ENCODE data around the gene TEAD1. TPM values are rescaled to one million over a fixed set of nuclear protein-coding genes. Genes with fewer than 3 reads are reported as not detected.
A peak's percentile ranks its signal among the peaks of the same experiment; 100 is the strongest.

Gene TEAD1
- polyA plus RNA-seq, 2 of the 4 experiments (the other 2 are of a cell fraction) = 111 to 112 TPM

GRCh38 chr11:12771875-12772274 is 97.7 kb downstream of the TEAD1 start (continued):
- no peak for TF ChIP-seq CTCF (IDR thresholded peaks at IDR 0.05)
- no peak for TF ChIP-seq CHD2 (IDR thresholded peaks at IDR 0.05; ENCODE audit: low read length, partially characterized antibody)
- no peak for TF ChIP-seq JUN (IDR thresholded peaks at IDR 0.05)
- TF ChIP-seq SREBF2 (IDR thresholded peaks at IDR 0.05) = no peak

- CTCF ChIA-PET = interaction anchor here (1.3 to 2.2 kb wide), 5 partner anchors 8 to 121 kb away, joined by 3 to 7 read pairs (median 4); no protein-coding TSS in a partner anchor
Measured at GRCh38 chr11:12772324-12772723, 98.1 kb downstream of the TEAD1 start.

More at GRCh38 chr11:12772324-12772723, 98.1 kb downstream of the TEAD1 start:
- TF ChIP-seq RAD21 (conservative IDR thresholded peaks at IDR 0.05 in 1 of 2, IDR thresholded peaks at IDR 0.05 in 1 of 2) (no peak), HEYL (CRISPR knock-in tag; IDR thresholded peaks at IDR 0.05) (no peak), POLR2AphosphoS2 (conservative IDR thresholded peaks at IDR 0.05; ENCODE audit: low read length) (no peak), BHLHE40 (IDR thresholded peaks at IDR 0.05; ENCODE audit: low read depth, low read length) (no peak), JUNB (IDR thresholded peaks at IDR 0.05) (no peak), REST (IDR thresholded peaks at IDR 0.05) (no peak), SREBF2 (IDR thresholded peaks at IDR 0.05) (no peak), CTCF (IDR thresholded peaks at IDR 0.05) (no peak)
- FAIRE-seq = no peak
- no peaks in the 10 kb centered on the region for H3K9me3 ChIP-seq
- no peak overlapping the region for H3K4me3 ChIP-seq
- POLR2A ChIA-PET = no interaction called here
- no peak for ATAC-seq
- no peak for DNase-seq (ENCODE audit: low read depth in 1 of 2, low spot score in 1 of 2)
- 86% methylated on average over 1 of the region's 1 CpG for WGBS (ENCODE audit: missing lambda C conversion rate)
- H3K4me2 ChIP-seq = 0 out of 3 replicates have a peak overlapping the region, but pooled peaks have one; percentile 0
- peaks cover 87% of the 10 kb centered on the region for H3K4me1 ChIP-seq
- peak overlapping the region in 1 of 2 experiments; percentile 92; a peak in 4 of 6 replicates for H3K27ac ChIP-seq

Data from A549 (cell line).